Measurements from ENCODE around the gene KCNN3.

Gene KCNN3

GRCh38 chr1:154852845-154853244 lies 17.2 kb downstream of the KCNN3 start:
- peaks cover 3 to 10% (median 6%) of the 10 kb centered on the region in 5 donors for H3K27me3 ChIP-seq (ENCODE audit: control insufficient read depth in 5 of 5, insufficient read depth in 4 of 5, low read length in 5 of 5)
- H3K4me1 ChIP-seq (ENCODE audit: control insufficient read depth in 5 of 5, insufficient read depth in 5 of 5, low read length in 5 of 5), result no peaks in the 10 kb centered on the region
- H3K36me3 ChIP-seq (ENCODE audit: control insufficient read depth in 5 of 5, insufficient read depth in 5 of 5, low read length in 5 of 5), result no peaks in the 10 kb centered on the region
- H3K9me3 ChIP-seq (ENCODE audit: control insufficient read depth in 5 of 5, low read length in 5 of 5), result no peaks in the 10 kb centered on the region
- H3K27ac ChIP-seq (ENCODE audit: low read depth, low read length), result no peak overlapping the region
- no peak overlapping the region for H3K4me3 ChIP-seq (ENCODE audit: low read depth in 1 of 5, low read length in 5 of 5)
- H3K9ac ChIP-seq (ENCODE audit: low read length in 5 of 5), result no peak overlapping the region

- H3K9ac ChIP-seq (ENCODE audit: low read length in 5 of 5), result no peak overlapping the region
Measured at GRCh38 chr1:154851392-154852177, 18.5 kb downstream of the KCNN3 start.

DNA sequence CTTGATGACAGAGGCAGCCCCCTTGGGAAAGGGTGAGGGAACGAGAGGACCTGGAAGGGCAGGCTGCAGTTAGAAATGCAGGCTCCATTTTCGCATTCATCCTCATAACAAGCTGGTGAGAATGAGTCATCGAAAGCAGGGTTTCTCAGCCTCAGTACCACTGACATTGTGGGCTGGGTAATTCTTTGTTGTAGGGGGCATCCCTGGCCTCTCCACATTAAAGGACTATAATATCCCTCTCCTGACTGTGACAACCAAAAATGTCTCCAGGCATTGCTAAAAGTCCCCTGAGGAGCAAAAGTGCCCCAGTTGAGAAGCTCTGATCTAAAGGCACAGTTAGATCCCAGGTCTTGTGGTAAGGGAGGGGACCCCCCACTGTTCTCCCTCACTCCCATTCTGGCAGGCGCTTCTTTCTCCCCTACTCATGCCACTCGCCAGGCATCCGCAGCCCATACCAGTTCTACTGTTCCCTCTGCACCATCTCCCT lies 20.4 kb downstream of the KCNN3 start:
- peaks cover 0 to 4% (median 0%) of the 10 kb centered on the region in 5 donors for H3K4me1 ChIP-seq (ENCODE audit: control insufficient read depth in 5 of 5, insufficient read depth in 5 of 5, low read length in 5 of 5)
- H3K9ac ChIP-seq (ENCODE audit: low read length in 5 of 5), result no peak overlapping the region
- no peak overlapping the region for H3K27ac ChIP-seq (ENCODE audit: low read depth, low read length)
- H3K9me3 ChIP-seq (ENCODE audit: control insufficient read depth in 5 of 5, low read length in 5 of 5), result no peaks in the 10 kb centered on the region
- no peak overlapping the region for H3K4me3 ChIP-seq (ENCODE audit: low read depth in 1 of 5, low read length in 5 of 5)
- peaks cover 10 to 31% (median 22%) of the 10 kb centered on the region in 5 donors for H3K27me3 ChIP-seq (ENCODE audit: control insufficient read depth in 5 of 5, insufficient read depth in 4 of 5, low read length in 5 of 5)
- H3K36me3 ChIP-seq (ENCODE audit: control insufficient read depth in 5 of 5, insufficient read depth in 5 of 5, low read length in 5 of 5), result no peaks in the 10 kb centered on the region

More at GRCh38 chr1:154851392-154852177, 18.5 kb downstream of the KCNN3 start:
- Histone ChIP-seq H3K4me3 (ENCODE audit: low read depth in 1 of 5, low read length in 5 of 5) (no peak overlapping the region), H3K9me3 (ENCODE audit: control insufficient read depth in 5 of 5, low read length in 5 of 5) (no peaks in the 10 kb centered on the region), H3K36me3 (ENCODE audit: control insufficient read depth in 5 of 5, insufficient read depth in 5 of 5, low read length in 5 of 5) (no peaks in the 10 kb centered on the region), H3K4me1 (ENCODE audit: control insufficient read depth in 5 of 5, insufficient read depth in 5 of 5, low read length in 5 of 5) (no peaks in the 10 kb centered on the region), H3K27me3 (ENCODE audit: control insufficient read depth in 5 of 5, insufficient read depth in 4 of 5, low read length in 5 of 5) (peaks cover 6 to 16% (median 10%) of the 10 kb centered on the region in 5 donors), H3K27ac (ENCODE audit: low read depth, low read length) (no peak overlapping the region)

DNA sequence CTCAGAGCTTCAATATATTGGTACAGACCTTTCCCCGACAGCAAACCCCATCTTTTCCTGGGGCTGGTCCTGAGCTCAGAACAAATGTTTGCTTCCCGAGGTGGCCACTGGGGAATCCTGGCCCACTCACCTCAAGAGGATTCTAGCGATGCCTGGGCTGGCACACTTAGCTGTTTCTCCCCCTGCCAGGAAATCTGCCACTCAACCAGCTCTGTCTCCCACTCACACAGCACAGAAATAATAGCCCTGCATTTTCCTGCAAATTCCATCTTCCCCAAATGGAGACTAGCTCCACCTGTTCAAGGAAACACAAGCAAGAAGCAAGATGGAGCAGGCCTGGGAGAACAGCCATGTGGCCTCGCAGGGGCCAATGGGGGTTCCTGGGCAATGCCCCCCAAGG lies 21.1 kb downstream of the KCNN3 start:
- H3K36me3 ChIP-seq (ENCODE audit: control insufficient read depth in 5 of 5, insufficient read depth in 5 of 5, low read length in 5 of 5), result no peaks in the 10 kb centered on the region
- H3K4me3 ChIP-seq (ENCODE audit: low read depth in 1 of 5, low read length in 5 of 5), result no peak overlapping the region
- no peak overlapping the region for H3K27ac ChIP-seq (ENCODE audit: low read depth, low read length)

GRCh38 chr1:154847891-154848290 lies 22.2 kb downstream of the KCNN3 start:
- Histone ChIP-seq H3K9me3 (ENCODE audit: control insufficient read depth in 5 of 5, low read length in 5 of 5) (no peaks in the 10 kb centered on the region), H3K9ac (ENCODE audit: low read length in 5 of 5) (no peak overlapping the region), H3K4me3 (ENCODE audit: low read depth in 1 of 5, low read length in 5 of 5) (no peak overlapping the region), H3K27me3 (ENCODE audit: control insufficient read depth in 5 of 5, insufficient read depth in 4 of 5, low read length in 5 of 5) (peaks cover 10 to 31% (median 22%) of the 10 kb centered on the region in 5 donors), H3K4me1 (ENCODE audit: control insufficient read depth in 5 of 5, insufficient read depth in 5 of 5, low read length in 5 of 5) (peaks cover 0 to 4% (median 0%) of the 10 kb centered on the region in 5 donors), H3K27ac (ENCODE audit: low read depth, low read length) (no peak overlapping the region), H3K36me3 (ENCODE audit: control insufficient read depth in 5 of 5, insufficient read depth in 5 of 5, low read length in 5 of 5) (no peaks in the 10 kb centered on the region)

More for the DNA sequence above, 21.1 kb downstream of the KCNN3 start:
- peaks cover 10 to 31% (median 22%) of the 10 kb centered on the region in 5 donors for H3K27me3 ChIP-seq (ENCODE audit: control insufficient read depth in 5 of 5, insufficient read depth in 4 of 5, low read length in 5 of 5)
- peaks cover 0 to 4% (median 0%) of the 10 kb centered on the region in 5 donors for H3K4me1 ChIP-seq (ENCODE audit: control insufficient read depth in 5 of 5, insufficient read depth in 5 of 5, low read length in 5 of 5)
- no peaks in the 10 kb centered on the region for H3K9me3 ChIP-seq (ENCODE audit: control insufficient read depth in 5 of 5, low read length in 5 of 5)
- no peak overlapping the region for H3K9ac ChIP-seq (ENCODE audit: low read length in 5 of 5)

- H3K27ac ChIP-seq (ENCODE audit: low read depth, low read length), result no peak overlapping the region
- H3K36me3 ChIP-seq (ENCODE audit: control insufficient read depth in 5 of 5, insufficient read depth in 5 of 5, low read length in 5 of 5), result no peaks in the 10 kb centered on the region
- H3K9me3 ChIP-seq (ENCODE audit: control insufficient read depth in 5 of 5, low read length in 5 of 5), result no peaks in the 10 kb centered on the region
- H3K9ac ChIP-seq (ENCODE audit: low read length in 5 of 5), result no peak overlapping the region
- H3K4me1 ChIP-seq (ENCODE audit: control insufficient read depth in 5 of 5, insufficient read depth in 5 of 5, low read length in 5 of 5), result peaks cover 0 to 4% (median 0%) of the 10 kb centered on the region in 5 donors
- H3K4me3 ChIP-seq (ENCODE audit: low read depth in 1 of 5, low read length in 5 of 5), result no peak overlapping the region
- H3K27me3 ChIP-seq (ENCODE audit: control insufficient read depth in 5 of 5, insufficient read depth in 4 of 5, low read length in 5 of 5), result peaks cover 14 to 31% (median 22%) of the 10 kb centered on the region in 5 donors
Measured at GRCh38 chr1:154846565-154847442, 23.3 kb downstream of the KCNN3 start.

DNA sequence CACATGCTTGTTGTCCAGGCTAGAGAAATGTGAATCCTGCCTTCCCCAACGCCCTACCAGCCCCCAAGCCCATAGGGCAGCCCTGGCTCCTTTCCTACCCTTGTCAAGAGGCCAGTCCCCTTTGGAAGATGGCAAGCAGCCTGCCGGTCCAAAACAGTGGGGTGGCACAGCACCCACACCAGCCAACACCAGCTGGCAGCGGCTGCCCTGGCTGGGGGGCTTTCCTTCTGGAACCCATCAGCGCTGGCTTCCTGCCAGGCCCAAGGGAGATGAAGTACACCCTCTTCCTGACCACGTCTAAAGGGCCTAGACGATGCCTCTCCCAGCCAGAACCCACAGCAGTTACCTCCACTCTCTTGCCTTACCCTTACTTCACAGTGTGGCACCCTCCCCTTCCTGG lies 24.2 kb downstream of the KCNN3 start:
- H3K9me3 ChIP-seq (ENCODE audit: control insufficient read depth in 5 of 5, low read length in 5 of 5), result no peaks in the 10 kb centered on the region
- H3K9ac ChIP-seq (ENCODE audit: low read length in 5 of 5), result no peak overlapping the region
- no peak overlapping the region for H3K4me3 ChIP-seq (ENCODE audit: low read depth in 1 of 5, low read length in 5 of 5)
- H3K27me3 ChIP-seq (ENCODE audit: control insufficient read depth in 5 of 5, insufficient read depth in 4 of 5, low read length in 5 of 5), result peaks cover 14 to 31% (median 22%) of the 10 kb centered on the region in 5 donors
- no peak overlapping the region for H3K27ac ChIP-seq (ENCODE audit: low read depth, low read length)
- H3K36me3 ChIP-seq (ENCODE audit: control insufficient read depth in 5 of 5, insufficient read depth in 5 of 5, low read length in 5 of 5), result no peaks in the 10 kb centered on the region
- peaks cover 0 to 5% (median 0%) of the 10 kb centered on the region in 5 donors for H3K4me1 ChIP-seq (ENCODE audit: control insufficient read depth in 5 of 5, insufficient read depth in 5 of 5, low read length in 5 of 5)

DNA sequence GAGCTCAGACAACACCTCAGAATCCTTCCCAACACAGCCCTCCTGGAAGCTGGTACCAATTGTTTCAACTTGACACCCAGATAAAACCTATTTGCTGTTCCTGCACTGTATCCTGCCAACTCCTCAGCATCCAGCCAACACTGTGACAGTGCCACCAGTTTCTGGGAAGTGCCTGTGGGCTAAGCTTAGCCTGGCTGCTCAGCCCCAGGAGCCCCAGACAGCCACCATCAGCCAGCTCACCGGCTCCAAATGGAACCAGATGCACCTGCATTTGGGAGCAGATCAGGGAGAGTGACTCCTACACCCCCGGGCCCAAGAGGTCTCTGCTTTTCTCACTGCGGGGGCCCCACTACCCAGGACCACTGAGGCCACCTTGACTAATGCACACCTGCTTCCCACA lies 24.9 kb downstream of the KCNN3 start:
- no peaks in the 10 kb centered on the region for H3K9me3 ChIP-seq (ENCODE audit: control insufficient read depth in 5 of 5, low read length in 5 of 5)
- H3K36me3 ChIP-seq (ENCODE audit: control insufficient read depth in 5 of 5, insufficient read depth in 5 of 5, low read length in 5 of 5), result no peaks in the 10 kb centered on the region
- H3K4me3 ChIP-seq (ENCODE audit: low read depth in 1 of 5, low read length in 5 of 5), result no peak overlapping the region
- H3K9ac ChIP-seq (ENCODE audit: low read length in 5 of 5), result no peak overlapping the region
- H3K27me3 ChIP-seq (ENCODE audit: control insufficient read depth in 5 of 5, insufficient read depth in 4 of 5, low read length in 5 of 5), result peaks cover 14 to 31% (median 22%) of the 10 kb centered on the region in 5 donors
- peaks cover 0 to 12% (median 2%) of the 10 kb centered on the region in 5 donors for H3K4me1 ChIP-seq (ENCODE audit: control insufficient read depth in 5 of 5, insufficient read depth in 5 of 5, low read length in 5 of 5)
- H3K27ac ChIP-seq (ENCODE audit: low read depth, low read length), result no peak overlapping the region

DNA sequence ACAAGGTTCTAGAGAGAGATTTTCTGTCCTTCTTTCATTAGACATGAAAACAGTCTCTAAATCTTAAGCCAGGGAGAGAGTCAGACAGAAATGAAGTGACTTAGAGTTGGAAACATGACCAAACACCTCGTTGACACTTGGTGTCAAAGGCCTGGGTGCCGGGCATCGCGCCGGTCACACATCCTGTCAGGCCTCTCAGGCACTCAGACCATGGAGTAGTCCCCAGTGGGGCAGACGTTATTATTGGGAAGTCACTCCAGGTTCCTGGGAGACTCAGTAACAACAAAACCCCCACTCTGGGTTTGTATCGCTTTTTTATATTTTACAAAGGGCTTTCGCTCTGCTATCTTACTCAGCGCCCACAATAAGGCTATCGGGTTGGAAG lies 25.8 kb downstream of the KCNN3 start:
- H3K9me3 ChIP-seq (ENCODE audit: control insufficient read depth in 5 of 5, low read length in 5 of 5), result no peaks in the 10 kb centered on the region
- no peaks in the 10 kb centered on the region for H3K36me3 ChIP-seq (ENCODE audit: control insufficient read depth in 5 of 5, insufficient read depth in 5 of 5, low read length in 5 of 5)
- peaks cover 14 to 31% (median 22%) of the 10 kb centered on the region in 5 donors for H3K27me3 ChIP-seq (ENCODE audit: control insufficient read depth in 5 of 5, insufficient read depth in 4 of 5, low read length in 5 of 5)
- no peak overlapping the region for H3K9ac ChIP-seq (ENCODE audit: low read length in 5 of 5)
- H3K4me1 ChIP-seq (ENCODE audit: control insufficient read depth in 5 of 5, insufficient read depth in 5 of 5, low read length in 5 of 5), result peaks cover 0 to 13% (median 2%) of the 10 kb centered on the region in 5 donors
- H3K4me3 ChIP-seq (ENCODE audit: low read depth in 1 of 5, low read length in 5 of 5), result no peak overlapping the region
- no peak overlapping the region for H3K27ac ChIP-seq (ENCODE audit: low read depth, low read length)

Data from subcutaneous abdominal adipose tissue (tissue), 5 donors.